Skin epidermis (tissue), 12 donors: ENCODE results near the gene RHAG.
"Not testable (repeated sequence)": the region's sequence is repeated elsewhere in the genome, so short reads cannot be mapped to it uniquely, and the experiment has no call there.

ENCODE experiments used
- H3K27ac ChIP-seq, 21 experiments: fragments of 200-600 bp; sonication (generic) in 11 of 21; one replicate each; pipeline ENCODE4 v1.5.0; 2020; ENCODE audit warnings: mild to moderate bottlenecking in 3 of 21, inconsistent platforms in 2 of 21, moderate library complexity in 2 of 21
- H3K4me3 ChIP-seq, 7 experiments: fragments of 200-600 bp; sonication (generic) in 2 of 7; one replicate each; pipeline ENCODE4 v1.5.0; 2020; ENCODE audit warnings: inconsistent platforms in 2 of 7, mild to moderate bottlenecking in 2 of 7, moderate library complexity in 1 of 7

RHAG gene

GRCh38 chr6:49636713-49637349, at the start of gene RHAG:
Gene RHAG, minus strand, starts transcription at chr6:49636839. Its CDS starts 27 bp downstream, at chr6:49636812.
- H3K4me3 ChIP-seq = no peak within 1 kb of the TSS
- no peak within 1 kb of the TSS for H3K27ac ChIP-seq

DNA sequence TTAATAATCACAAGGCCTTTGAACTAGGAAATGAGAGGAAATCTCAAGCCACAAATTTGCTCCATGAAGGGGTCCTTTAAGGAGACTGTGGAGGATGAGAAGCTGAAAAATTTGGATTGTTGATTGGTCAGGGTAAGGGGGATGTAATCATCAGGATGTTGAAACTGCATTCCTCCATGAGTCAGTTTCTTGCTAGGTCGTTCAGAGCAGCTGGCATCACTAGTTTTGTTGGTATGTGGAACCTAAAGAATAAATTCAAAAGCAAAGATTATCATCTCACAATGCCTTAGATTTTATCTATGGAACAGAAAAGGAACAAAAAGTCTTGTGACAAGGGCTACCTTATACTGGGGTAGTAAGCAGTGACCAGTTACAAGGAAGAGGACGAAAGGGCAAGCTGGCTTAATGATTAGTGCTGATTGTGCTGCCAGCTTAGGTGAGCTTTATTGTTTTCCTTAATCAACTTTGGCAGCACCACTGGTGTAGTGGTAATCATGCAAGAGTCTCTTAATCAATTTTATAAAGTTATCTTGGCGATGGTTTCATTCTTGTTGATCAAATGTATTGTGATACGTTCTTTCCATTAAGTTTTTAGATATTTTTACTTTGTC, 40.1 kb upstream of the RHAG start:
- Histone ChIP-seq H3K27ac (no peak overlapping the region), H3K4me3 (no peak overlapping the region)

DNA sequence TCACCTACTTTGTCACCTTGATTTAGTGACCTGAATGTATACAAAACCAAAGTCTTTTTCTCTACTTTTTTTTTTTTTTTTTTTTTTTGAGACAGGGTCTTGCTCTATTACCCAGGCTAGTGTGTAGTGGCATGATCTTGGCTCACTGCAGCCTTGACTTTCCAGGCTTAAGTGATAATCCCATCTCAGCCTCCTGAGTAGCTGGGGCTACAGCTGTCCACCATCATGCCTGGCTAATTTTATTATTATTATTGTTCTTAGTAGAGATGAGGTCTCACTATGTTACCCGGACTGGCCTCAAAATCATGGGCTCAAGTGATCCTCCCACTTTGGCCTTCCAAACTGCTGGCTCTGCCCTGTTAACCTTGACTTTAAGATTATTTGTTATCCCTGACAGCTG, 39.2 kb upstream of the RHAG start:
- no peak overlapping the region for H3K27ac ChIP-seq
- no peak overlapping the region for H3K4me3 ChIP-seq

DNA sequence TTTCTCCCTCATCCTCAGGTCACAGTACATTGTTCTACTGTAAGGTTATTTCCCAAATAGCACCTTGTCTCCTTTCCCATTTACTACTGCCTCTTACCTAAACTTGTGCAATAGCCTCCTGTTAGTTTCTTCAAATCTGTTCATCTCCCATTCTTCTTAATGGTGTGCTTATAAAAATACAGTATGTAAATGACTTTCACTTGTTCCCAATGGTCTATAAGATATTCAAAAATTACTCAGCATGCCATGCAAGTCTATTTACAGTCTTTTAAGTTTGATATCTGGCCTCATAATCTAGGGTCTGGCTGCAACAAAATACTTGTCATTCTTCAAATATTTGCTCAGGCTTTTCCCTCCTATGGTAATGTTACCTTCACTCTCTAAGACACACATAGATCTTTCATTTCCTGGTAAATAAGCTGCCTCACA, 31.5 kb upstream of the RHAG start:
- no peak overlapping the region for H3K27ac ChIP-seq
- H3K4me3 ChIP-seq = no peak overlapping the region

DNA sequence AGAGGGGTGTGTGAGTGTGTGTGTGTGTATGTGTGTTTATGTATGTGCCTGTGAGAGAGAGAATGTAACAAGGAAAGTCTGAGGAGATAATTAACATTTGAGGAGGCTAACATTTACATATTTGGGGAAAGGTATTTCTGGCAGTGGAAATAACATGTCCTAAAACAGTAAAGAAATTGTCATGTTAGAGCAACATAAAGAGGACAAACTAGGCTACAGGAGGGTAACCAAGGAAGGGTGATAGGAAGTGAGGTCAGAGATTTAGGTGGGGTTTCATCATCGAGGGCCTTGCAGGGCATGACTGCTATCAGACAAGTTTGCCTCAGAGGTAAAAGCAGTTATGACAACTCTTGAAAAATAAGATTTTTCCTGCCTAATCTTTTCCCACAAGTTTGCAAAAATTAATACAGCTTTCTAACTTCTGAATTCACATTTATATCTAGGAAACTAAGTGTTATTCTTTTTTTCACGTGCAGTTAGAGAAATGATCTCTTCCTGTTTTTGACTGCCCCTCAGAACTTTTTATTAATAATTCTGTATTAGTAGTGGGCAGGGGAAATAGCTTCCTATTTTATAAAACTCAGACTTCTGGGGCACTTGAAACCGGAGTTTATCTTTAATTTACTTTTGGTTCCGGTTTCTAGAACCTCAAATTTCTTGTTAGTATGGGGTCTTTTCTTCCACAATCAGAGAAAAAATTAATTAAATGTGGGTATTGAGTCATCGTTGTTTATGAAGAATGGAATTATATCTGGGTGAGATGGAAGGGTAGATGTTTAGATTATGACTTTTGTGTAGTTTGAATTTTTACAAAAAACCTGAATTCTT, 30.5 kb upstream of the RHAG start:
- no peak overlapping the region for H3K4me3 ChIP-seq
- no peak overlapping the region for H3K27ac ChIP-seq

- H3K4me3 ChIP-seq = no peak overlapping the region
These were observed 29.8 kb upstream of the RHAG start for GRCh38 chr6:49666480-49666879.

GRCh38 chr6:49664817-49665216, 28.2 kb upstream of the RHAG start:
- H3K27ac ChIP-seq = no peak overlapping the region
- no peak overlapping the region for H3K4me3 ChIP-seq

More at GRCh38 chr6:49666480-49666879, 29.8 kb upstream of the RHAG start:
- H3K27ac ChIP-seq = no peak overlapping the region

- H3K4me3 ChIP-seq, H3K27ac ChIP-seq: not testable (repeated sequence)
These were observed 27.4 kb upstream of the RHAG start for GRCh38 chr6:49664054-49664453.

DNA sequence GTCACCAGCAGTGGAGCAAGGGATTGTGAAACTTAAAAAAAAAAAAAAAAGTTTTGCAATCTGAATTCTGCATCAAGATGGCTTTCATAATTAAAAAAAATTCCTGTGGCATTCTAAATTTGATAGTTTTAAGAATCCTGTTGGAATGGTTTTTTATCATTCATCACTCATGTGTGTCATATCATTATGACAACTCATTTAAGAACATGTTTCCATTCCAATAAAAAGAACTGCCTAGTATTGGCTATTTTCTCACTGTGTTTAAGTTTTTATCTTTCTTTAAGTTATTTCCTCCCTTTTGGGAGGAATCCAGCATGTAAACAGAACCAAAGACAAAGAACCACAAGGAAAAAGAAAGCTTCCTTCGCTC, 26.2 kb upstream of the RHAG start:
- Histone ChIP-seq H3K27ac (no peak overlapping the region), H3K4me3 (no peak overlapping the region)

DNA sequence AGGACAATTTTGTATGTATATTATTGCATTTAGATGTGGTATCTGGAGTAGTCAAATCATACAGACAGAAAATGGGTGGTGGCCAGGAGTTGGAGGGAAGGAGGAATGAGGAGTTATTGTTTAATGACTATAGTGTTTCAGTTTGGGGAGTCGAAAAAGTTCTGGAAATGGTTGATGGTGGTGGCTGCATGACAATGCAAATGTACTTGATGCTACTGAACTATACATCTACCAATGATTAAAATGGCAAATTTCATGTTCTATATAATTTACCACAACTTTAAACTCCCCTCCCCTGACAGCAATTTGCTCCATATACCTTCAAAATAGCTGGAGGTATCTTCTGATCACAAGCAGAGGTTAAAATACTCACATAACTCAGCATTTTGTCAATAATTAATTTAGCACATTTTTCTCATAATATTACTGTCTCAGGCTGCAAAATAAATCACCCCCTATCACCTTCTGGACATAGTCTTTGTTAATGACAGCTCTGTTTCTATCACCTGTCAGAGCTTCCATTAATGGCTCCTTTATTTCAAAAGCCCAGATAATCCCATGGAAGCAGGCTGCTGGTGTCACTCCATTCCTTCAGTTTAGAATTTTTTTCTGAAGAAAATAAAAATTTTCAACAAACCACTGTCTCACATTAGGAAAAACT, 25.7 kb upstream of the RHAG start:
- H3K27ac ChIP-seq = no peak overlapping the region
- no peak overlapping the region for H3K4me3 ChIP-seq

DNA sequence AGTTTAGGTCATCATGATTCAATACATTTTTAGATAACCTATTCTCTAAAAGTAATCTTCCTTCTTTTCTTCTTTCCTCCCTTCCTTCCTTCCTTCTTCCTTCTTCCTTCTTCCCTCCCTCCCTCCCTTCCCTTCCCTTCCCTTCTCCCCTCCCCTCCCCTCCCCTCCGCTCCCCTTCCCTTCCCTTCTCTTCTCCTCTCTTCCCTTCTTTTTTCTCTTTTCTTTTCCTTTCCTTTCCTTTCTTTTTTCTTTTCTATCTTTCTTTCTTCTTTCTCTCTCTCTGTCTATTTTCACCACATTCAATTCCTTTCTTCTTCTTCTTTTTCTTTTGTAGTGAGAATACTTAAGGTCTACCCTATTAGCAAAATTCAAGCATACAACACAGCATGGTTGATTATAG, 17.3 kb upstream of the RHAG start:
- Histone ChIP-seq H3K27ac (no peak overlapping the region), H3K4me3 (no peak overlapping the region)

DNA sequence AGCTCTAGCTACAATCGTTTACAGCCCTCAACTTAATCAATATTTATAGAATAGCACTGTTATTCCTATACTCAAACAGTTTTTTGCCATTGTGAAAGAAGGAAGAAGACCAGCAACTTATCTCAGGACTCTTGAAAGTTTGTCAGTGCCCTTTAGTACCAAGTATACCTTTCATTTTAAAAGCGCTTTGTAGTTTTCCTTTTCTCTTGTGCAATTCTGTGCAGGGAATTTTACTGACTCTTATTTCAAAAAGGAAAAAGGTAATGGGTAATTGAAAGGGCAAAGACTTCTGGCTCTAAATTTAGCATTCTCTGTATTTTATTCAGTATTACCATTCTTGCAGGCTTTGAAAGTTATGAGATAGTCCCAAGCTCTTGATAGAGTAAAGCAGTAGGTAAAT, 16.8 kb upstream of the RHAG start:
- Histone ChIP-seq H3K4me3 (no peak overlapping the region), H3K27ac (no peak overlapping the region)

DNA sequence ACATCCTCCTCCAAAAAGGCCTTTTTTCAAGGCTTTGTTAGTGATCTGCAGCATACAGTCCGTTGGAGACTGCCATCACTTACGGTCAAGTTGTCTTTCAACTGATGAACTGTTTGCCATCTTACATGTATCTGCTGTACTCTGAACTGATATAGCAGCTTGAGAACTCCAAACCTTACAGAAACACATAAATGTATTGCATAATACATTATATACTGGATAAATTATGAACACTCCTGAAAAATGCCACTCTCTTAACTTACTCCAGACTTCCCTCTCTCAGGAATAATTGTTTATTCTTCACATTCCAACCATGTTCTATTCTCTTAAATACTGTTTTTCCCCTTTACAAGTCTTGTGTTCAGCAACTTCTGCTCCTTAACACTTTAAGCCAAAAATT, 14.6 kb upstream of the RHAG start:
- Histone ChIP-seq H3K27ac (no peak overlapping the region), H3K4me3 (no peak overlapping the region)

DNA sequence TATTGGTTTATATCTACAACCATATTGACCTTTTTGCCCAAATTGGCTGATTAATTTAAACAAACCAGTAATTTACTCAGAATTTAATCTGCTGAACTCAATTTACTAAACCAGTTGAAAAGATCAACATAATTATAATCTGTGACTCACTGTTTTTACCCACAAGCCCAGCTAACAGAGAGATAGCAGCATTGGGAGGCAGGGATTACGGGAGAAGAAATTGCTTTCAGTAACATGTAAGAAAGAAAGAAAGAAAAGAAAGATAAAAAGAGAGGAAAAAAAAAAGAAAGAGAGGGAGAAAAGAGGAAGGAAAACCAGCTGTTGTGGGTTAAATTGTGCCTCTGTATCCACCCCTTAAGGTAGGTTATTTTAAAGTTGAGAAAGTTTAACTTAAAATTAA, 13.3 kb upstream of the RHAG start:
- H3K27ac ChIP-seq = no peak overlapping the region
- no peak overlapping the region for H3K4me3 ChIP-seq

- no peak overlapping the region for H3K27ac ChIP-seq
- no peak overlapping the region for H3K4me3 ChIP-seq
These were observed 11.4 kb upstream of the RHAG start for GRCh38 chr6:49648036-49648435.

DNA sequence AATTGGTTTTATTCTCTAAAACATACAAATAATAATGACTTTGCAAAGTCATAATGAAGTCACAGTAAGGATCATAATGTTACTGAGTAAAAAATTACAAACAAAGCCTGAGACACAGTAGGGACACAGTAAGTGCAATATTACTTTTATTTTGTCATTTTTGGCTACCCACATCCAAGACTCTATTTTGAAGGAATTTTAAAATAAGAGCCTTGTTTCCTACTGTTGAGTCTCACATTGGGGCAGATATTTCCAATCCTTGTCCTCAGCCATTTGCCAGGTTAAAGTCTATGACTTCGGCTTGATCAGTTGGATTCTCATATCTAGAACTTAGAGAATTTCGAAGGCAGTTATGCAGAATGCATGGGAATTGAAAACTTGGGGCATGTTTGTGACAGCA, 10.8 kb upstream of the RHAG start:
- H3K4me3 ChIP-seq = no peak overlapping the region
- H3K27ac ChIP-seq = no peak overlapping the region

DNA sequence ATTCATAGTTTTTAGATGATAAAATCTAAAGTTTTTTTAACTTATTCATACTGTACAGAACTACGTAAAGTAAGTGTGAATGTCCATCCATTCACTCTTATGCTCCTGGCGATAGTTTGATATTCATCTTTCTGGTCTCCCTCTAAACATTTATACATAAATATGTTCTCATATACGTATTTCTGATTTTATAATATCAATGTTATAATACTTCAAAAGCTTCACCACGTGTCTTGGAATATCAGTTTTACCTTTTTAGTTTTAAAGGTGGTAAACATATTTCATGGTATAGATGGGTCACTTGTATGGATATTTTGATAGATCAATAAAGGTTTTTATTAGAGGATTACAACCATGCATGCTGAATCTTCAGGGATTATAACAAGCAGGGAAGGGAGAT, 10.3 kb upstream of the RHAG start:
- H3K4me3 ChIP-seq = no peak overlapping the region
- H3K27ac ChIP-seq = no peak overlapping the region

- Histone ChIP-seq H3K27ac (no peak overlapping the region), H3K4me3 (no peak overlapping the region)
These were observed 9.6 kb upstream of the RHAG start for GRCh38 chr6:49646130-49646824.

- Histone ChIP-seq H3K4me3 (no peak overlapping the region), H3K27ac (no peak overlapping the region)
These were observed 8.5 kb upstream of the RHAG start for GRCh38 chr6:49645139-49645538.

DNA sequence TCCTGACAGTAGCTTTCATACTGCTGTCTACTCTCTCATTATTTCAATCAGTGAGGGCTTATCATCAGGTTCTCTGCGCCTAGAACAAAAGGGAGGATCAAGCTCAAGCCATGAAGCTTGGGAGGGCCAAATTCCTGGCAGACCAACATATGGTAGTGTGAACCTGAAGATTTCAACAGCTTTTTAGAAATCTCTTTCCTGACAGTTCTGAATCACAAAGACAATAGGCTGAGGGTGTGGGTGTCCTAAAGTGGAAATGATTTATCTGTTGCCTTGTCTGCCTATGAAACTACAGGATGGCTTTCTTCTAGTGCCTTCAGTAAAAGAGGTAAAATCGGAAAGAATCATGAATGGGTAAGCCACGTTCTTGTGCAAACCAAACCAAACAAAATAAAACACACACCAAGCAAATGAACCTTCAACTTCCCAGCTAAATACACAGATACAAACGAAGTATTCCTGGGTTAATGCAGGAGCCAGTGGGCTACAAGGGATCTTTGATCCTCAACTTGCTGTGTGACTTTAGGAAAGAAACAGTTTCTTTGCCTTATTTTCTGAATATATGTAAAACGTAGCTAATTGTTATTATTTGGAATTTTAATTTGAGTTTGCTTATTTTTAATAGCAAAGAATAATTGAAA, 2.7 kb upstream of the RHAG start:
- Histone ChIP-seq H3K27ac (no peak overlapping the region), H3K4me3 (no peak overlapping the region)
